Retinal pigment epithelial cell (primary cell): ENCODE data around the gene FAM200B.

Source experiments
- DNase-seq: peaks from one replicate; pipeline ENCODE4 v3.0.0-alpha.2; 2010; ENCODE audit warnings: low read depth
- H3K4me3 ChIP-seq: 2 replicates; pipeline ENCODE4 v1.5.1; 2011; ENCODE audit warnings: mild to moderate bottlenecking, low read length, control low read depth, moderate library complexity
- TF ChIP-seq, protein P1 (sequence below): conservative IDR thresholded peaks from 2 replicates; pipeline ENCODE4 v1.5.1; 2011; ENCODE audit warnings: low read depth, low read length, control low read depth, inconsistent platforms

Gene FAM200B

DNA sequence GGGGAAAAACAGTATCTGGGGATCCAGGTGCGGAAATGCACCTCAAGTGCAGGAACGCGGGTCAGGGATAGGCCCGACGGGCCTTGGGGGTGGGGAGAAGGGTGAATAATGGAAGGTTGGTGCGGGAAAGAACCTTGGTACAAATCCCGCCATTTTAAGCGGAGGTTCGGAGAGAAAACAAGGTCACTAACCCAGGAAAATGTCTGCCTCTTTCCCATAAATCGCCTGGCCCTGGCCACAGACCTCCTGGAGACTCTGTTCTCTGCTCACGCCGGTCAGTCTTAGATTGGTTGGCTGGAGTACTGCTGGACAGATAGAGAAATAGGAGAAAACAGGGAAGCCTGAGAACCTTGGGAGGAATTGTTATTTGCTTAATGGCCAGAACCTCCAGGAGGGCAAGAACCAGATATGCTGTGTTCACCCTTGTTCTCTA lies 25.6 kb upstream of the FAM200B start:
- peak overlapping the region; percentile 50 for H3K4me3 ChIP-seq
- no peak for DNase-seq
- TF ChIP-seq, protein P1, sequence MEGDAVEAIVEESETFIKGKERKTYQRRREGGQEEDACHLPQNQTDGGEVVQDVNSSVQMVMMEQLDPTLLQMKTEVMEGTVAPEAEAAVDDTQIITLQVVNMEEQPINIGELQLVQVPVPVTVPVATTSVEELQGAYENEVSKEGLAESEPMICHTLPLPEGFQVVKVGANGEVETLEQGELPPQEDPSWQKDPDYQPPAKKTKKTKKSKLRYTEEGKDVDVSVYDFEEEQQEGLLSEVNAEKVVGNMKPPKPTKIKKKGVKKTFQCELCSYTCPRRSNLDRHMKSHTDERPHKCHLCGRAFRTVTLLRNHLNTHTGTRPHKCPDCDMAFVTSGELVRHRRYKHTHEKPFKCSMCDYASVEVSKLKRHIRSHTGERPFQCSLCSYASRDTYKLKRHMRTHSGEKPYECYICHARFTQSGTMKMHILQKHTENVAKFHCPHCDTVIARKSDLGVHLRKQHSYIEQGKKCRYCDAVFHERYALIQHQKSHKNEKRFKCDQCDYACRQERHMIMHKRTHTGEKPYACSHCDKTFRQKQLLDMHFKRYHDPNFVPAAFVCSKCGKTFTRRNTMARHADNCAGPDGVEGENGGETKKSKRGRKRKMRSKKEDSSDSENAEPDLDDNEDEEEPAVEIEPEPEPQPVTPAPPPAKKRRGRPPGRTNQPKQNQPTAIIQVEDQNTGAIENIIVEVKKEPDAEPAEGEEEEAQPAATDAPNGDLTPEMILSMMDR = no peak

DNA sequence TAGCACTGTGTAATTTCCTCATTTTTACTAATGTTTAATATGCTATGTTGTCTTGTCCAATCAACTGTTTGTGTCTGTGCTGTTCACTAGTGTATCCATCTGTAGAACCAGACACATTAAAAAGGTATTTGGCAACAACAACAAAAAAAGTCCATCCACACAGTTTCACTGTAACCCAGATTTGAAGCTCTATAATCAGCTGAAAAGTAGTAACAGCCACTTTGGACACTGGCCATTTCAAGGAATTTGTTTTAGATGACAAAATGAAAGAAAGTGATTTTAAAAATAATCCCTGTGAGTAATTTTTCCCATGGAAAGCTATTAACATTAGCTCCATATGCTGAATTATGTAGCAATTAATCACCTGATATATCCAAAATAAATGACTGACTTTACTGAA lies 24.3 kb upstream of the FAM200B start:
- no peak overlapping the region for H3K4me3 ChIP-seq
- no peak for DNase-seq
- TF ChIP-seq, protein P1 = no peak

DNA sequence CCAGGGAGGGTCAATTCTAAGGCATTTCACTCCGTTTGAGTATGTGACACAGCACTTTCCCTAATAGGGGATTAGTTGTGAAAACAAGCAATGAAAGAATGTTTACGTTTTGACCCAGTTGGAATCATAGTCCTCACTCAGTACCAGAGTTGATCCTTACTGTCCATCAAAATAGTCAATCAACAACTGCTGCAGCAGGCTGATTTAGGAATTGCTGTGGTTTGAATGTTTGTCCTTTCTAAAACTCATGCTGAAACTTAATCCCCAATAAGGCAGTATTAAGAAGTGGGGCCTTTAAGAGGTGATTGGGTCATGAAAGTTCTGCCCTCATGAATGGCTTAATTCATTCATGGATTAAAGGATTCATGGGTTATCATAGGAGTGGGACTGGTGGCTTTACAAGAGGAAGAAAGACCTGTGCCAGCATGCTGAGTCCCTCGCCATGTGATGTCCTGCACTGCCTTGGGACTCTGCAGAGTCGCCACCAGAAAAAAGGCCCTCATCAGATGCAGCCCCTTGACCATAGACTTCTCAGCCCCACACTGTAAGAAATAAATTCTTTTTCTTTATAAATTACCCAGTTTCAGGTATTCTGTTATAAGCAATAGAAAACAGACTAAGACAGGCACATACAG lies 23.4 kb upstream of the FAM200B start:
- no peak overlapping the region for H3K4me3 ChIP-seq
- DNase-seq = peak; percentile 81
- TF ChIP-seq, protein P1 = no peak

DNA sequence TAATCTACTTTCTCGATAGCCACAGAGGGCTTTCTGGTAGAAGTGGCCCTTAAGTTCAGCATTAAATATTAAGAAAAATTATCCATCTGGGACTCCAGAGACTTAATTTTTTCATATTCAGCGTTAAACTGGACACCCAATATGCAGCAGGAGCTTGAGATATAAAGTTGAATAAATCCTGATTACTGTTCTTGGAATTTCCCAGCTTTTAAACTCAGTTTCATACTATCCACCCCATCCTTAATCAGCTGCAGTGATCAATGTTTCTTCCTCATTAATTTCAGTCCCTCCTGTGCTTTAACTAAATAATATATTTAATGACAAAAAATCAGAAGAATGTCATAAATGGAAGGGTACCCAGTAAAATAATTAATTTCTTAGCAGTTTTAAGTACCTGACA lies 22.8 kb upstream of the FAM200B start:
- TF ChIP-seq, protein P1 = no peak
- DNase-seq = no peak
- no peak overlapping the region for H3K4me3 ChIP-seq

DNA sequence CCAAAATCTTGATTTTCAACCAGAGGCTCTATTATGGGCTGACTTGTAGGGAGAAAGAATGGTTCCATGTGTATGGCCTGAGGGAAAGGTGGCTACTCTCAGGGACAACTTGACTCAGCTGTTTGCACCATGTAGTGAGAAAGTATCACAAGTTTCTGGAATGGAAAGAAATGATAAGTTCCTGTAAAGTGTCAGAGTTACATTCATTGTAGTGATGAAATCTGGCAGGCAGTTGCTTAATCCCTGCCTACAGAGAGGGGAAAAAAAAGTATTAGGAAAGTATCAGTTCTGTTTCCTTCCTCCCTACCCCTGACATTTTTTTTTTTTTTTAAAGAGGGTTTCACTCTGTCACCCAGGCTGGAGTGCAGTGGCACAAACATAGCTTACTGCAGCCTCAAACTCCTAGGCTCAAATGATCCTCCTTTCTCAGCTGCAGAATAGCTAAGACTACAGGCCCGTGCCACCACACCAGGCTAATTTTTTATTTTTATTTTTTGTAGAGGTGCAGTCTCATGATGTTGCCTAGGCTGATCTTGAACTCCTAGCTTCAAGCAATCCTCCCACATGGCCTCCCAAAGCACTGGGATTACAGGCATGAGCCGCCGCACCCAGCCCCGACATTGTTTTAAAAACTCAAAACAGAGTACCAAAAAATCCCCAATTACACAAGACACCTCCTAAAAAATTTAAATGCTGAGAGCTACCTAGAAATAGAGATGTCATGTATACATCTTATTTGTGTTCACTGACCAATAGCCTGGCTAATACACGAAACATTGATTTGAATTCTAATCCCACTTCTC lies 21.7 kb upstream of the FAM200B start:
- TF ChIP-seq, protein P1 = no peak
- no peak overlapping the region for H3K4me3 ChIP-seq
- DNase-seq = no peak

DNA sequence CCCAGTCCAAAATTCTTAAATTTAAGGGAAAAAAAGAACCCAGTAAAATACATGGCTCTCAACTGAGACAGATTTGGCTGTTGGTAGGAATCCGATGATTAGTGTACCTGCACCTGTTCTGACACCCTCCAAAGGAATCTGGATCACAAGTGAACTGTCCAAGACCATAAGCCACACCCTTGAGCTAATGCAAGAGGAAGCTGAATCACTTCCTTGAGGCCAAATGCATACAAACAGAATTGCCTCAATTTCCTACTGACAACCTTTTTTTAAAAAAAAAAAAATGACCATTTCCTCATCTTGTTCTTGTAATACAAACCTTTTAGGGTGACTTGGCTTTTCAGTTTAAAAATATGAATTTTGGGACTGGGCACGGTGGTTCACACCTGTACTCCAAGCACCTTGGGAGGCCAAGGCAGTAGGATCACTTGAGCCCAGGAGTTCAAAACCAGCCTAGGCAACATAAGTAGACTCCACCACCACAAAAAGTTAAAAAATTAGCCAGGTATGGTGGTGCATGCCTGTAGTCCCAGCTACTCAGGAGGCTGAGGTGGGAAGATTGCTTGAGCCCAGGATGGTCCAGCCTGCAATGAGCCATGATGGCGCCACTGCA lies 15.8 kb upstream of the FAM200B start:
- TF ChIP-seq, protein P1 = no peak
- DNase-seq = no peak
- H3K4me3 ChIP-seq = no peak overlapping the region
